Nephron progenitor cell (in vitro differentiated cells): ENCODE data around the gene NFATC1.

Source experiments
- DNase-seq: peaks from one replicate; pipeline ENCODE4 v3.0.0; 2021
- H3K27ac Mint-ChIP-seq: 2 replicates; pipeline ENCODE4 v1.8.0; 2021; ENCODE audit warnings: mild to moderate bottlenecking, moderate library complexity, mixed read lengths
- H3K27me3 Mint-ChIP-seq: 2 replicates; pipeline ENCODE4 v1.8.0; 2021; ENCODE audit warnings: mild to moderate bottlenecking, low read depth, mixed read lengths; ENCODE audit not compliant: poor library complexity
- H3K36me3 Mint-ChIP-seq: 2 replicates; pipeline ENCODE4 v1.8.0; 2021; ENCODE audit warnings: low read depth, mixed read lengths
- H3K4me1 Mint-ChIP-seq: 2 replicates; pipeline ENCODE4 v1.8.0; 2021; ENCODE audit warnings: mixed read lengths
- H3K4me3 Mint-ChIP-seq: 2 replicates; pipeline ENCODE4 v1.8.0; 2021; ENCODE audit warnings: mild to moderate bottlenecking, moderate library complexity, mixed read lengths
- H3K9me3 Mint-ChIP-seq: 2 replicates; pipeline ENCODE4 v1.8.0; 2021; ENCODE audit warnings: mild to moderate bottlenecking, moderate library complexity, mixed read lengths
- TF ChIP-seq, protein P1 (sequence below): fragments of 200-600 bp; sonication (generic); IDR thresholded peaks from 2 replicates; pipeline ENCODE4 v1.5.0; 2021; ENCODE audit warnings: antibody characterized with exemption

Gene NFATC1

DNA sequence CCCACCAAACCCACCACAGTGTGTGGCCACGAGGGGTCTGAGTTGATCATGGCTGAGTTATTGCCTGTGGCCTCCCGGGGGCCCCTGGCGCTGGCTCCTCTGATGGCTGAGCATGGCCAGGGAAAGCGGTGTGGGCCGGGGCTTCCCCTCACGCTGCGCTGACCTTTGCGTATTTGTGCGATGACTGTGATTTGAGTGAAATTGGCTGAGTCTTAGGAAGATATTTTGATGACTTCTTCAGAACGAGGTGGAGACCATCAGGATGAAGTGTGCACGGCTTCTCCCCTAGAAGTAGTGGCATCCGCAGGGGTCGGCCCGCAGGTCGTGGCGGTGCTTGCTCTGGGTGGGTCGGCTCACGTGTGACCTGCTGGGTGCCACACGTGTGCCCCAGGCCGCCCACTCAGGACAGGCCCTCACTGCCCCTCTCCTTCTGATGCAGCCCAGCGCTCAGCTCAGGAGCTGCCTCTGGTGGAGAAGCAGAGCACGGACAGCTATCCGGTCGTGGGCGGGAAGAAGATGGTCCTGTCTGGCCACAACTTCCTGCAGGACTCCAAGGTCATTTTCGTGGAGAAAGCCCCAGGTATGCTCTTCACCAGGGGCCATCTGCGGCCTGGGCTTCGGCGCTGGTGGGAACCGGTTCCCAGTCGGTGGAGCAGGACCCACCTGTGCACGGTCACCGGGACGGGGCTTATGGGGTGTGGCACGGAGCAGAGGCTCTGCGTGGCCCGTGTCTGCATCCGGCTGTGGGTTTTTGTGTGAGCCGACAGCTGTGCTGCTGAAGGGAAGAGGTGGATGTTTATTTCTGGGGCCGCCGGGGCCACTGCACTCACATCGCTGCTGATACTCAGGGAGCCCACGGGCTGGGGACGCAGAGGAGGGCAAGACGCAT lies 55.8 kb downstream of the NFATC1 start:
- TF ChIP-seq, protein P1, sequence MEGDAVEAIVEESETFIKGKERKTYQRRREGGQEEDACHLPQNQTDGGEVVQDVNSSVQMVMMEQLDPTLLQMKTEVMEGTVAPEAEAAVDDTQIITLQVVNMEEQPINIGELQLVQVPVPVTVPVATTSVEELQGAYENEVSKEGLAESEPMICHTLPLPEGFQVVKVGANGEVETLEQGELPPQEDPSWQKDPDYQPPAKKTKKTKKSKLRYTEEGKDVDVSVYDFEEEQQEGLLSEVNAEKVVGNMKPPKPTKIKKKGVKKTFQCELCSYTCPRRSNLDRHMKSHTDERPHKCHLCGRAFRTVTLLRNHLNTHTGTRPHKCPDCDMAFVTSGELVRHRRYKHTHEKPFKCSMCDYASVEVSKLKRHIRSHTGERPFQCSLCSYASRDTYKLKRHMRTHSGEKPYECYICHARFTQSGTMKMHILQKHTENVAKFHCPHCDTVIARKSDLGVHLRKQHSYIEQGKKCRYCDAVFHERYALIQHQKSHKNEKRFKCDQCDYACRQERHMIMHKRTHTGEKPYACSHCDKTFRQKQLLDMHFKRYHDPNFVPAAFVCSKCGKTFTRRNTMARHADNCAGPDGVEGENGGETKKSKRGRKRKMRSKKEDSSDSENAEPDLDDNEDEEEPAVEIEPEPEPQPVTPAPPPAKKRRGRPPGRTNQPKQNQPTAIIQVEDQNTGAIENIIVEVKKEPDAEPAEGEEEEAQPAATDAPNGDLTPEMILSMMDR: peak; percentile 15
- H3K27me3 Mint-ChIP-seq: no peaks in the 10 kb centered on the region
- H3K4me3 Mint-ChIP-seq: no peak overlapping the region
- H3K27ac Mint-ChIP-seq: no peak overlapping the region
- H3K36me3 Mint-ChIP-seq: no peaks in the 10 kb centered on the region
- no peaks in the 10 kb centered on the region for H3K9me3 Mint-ChIP-seq
- peaks cover 28% of the 10 kb centered on the region for H3K4me1 Mint-ChIP-seq
- no peak for DNase-seq

DNA sequence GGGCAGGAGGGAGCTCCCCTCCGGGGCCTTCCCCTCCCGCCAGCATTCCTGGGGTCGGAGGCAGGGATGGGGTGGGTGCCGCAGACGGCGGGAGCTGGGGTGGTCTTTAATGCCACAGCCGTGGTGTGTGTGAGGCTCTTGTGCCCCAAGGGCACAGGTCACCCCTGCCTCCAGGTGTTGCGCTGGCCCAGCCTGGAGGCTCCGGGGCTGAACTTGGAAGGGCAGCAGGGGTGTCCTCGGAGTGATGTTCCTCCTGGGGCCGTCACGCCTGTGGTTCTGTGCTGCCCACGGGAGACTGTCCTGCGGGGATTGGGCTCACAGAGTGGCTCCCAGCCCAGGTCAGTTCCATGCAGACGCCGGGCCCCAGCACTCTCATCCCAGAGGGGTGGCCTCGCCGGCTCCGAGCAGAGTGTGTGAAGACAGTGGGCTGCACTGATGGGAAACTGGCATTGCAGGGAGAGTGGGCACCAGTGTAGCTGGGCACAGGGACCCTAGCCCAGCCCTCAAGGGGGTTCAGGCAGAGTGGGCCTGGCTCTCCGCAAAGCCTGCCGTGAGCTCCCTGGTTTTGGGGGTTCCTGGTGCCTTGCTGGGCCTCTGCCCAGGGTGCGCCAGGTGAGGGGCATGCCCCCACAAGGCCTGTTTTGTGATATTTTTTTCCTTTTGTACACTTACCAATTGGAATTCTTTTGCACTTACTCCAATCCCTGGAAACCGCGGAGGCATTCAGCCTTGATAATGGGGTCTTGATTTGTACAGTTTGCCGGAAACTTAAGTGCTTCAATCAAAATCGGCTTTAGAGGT lies 56.7 kb downstream of the NFATC1 start:
- peaks cover 23% of the 10 kb centered on the region for H3K4me1 Mint-ChIP-seq
- no peak for DNase-seq
- TF ChIP-seq, protein P1: no peak
- no peak overlapping the region for H3K27ac Mint-ChIP-seq
- no peaks in the 10 kb centered on the region for H3K9me3 Mint-ChIP-seq
- no peak overlapping the region for H3K4me3 Mint-ChIP-seq
- H3K27me3 Mint-ChIP-seq: no peaks in the 10 kb centered on the region
- no peaks in the 10 kb centered on the region for H3K36me3 Mint-ChIP-seq

DNA sequence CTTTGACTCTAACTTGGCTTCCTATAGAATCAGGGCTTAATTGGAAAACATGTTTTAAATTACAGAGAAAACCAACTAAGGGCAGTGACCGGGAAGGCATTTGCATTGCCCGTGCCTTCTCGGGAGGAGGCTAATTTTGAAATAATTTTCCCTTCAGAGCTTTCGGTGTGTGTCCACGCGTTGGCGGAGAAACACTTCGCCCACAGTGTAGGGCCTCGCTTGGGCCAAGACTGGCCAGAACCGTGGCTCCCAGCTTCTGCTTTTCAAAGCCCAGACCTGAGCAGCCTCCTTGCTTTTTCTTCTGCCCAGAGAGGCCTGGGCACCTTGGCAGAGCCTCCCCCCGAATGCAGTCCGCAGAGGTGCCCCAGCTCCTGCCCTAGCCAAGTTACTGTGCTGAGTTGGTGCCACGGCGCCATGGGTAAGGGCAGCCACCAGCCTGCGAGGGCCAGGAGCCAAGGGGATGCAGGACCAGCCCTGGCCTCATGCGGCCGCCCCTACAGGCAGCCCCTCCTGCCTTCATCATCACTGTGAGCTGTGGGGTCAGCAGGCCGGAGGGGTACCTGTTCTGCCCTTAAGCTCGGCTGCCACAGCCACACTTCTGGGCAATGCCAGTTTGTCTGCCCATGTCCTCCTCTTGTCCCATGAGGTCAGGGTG lies 57.4 kb downstream of the NFATC1 start:
- peaks cover 18% of the 10 kb centered on the region for H3K4me1 Mint-ChIP-seq
- TF ChIP-seq, protein P1: no peak

DNA sequence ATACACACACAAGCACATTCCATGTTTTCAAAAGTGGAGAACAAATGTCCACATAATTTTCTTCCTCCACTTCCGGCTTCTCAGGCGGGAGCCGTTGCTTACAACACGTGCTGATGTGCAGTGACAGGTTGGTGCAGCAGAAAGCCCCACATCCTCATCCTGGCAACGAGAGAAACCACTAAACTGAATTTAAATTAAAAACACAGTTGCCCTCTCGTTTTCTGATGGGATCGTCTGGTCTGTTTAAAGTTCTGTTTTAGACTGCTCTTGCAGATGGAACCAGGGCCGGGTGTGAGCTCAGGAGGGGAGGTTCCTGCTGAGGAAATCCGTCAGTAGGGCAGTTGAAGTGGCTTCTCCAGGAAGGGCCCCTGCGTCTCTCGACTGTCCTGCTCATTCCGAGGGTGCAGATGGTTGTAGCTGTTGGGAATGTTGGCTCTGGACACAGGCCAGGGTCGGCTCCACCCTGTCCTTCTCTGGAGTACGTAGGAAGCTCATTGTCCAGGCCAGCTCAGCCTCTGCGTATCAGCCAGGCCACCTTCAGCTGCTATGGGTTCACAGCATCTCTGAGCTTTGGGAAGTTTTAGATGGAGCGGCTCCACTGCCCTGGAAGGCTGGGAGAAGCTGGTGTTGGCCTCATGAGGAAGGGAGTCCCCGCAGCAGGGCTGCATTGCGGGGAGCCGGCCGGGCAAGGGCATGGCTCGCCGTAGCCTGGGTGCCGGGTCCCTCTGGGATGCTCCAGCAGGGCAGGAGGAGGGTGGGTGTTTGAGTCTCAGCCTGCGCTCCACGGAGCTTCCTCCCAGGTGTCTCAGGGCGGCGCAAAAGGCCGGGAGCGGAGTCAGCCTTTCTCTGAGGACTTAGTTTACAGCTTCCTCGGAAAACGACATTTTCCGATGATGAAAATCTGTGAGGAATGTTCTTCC lies 58.3 kb downstream of the NFATC1 start:
- Mint-ChIP-seq H3K27ac (no peak overlapping the region), H3K36me3 (no peaks in the 10 kb centered on the region), H3K27me3 (no peaks in the 10 kb centered on the region), H3K9me3 (no peaks in the 10 kb centered on the region), H3K4me3 (no peak overlapping the region), H3K4me1 (peaks cover 17% of the 10 kb centered on the region)
- DNase-seq: no peak
- TF ChIP-seq, protein P1: no peak

More for the DNA sequence above, 57.4 kb downstream of the NFATC1 start:
- Mint-ChIP-seq H3K4me3 (no peak overlapping the region), H3K27ac (no peak overlapping the region), H3K36me3 (no peaks in the 10 kb centered on the region), H3K27me3 (no peaks in the 10 kb centered on the region), H3K9me3 (no peaks in the 10 kb centered on the region)
- no peak for DNase-seq

DNA sequence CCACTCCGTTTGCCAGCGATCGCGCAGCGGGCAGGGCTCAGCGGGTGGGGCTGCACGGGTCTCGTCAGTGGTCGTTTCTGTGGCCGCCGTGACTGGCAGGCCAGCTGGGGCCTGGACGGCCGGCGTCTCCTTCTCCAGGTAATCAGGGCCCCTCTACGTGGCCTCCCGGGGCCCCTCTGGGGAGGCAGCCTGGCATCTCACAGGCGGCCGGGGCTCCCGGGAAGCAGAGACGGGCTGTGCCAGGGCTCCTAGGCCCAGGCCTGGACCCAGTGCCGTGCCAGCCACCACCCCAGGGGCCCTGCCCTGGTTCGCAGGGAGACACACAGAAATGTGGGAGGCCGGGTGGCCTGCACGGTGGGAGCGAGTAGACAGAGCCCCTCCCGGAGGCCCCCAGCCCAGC lies 59.5 kb downstream of the NFATC1 start:
- H3K9me3 Mint-ChIP-seq: no peaks in the 10 kb centered on the region
- H3K36me3 Mint-ChIP-seq: no peaks in the 10 kb centered on the region
- no peak overlapping the region for H3K27ac Mint-ChIP-seq
- peaks cover 21% of the 10 kb centered on the region for H3K4me1 Mint-ChIP-seq
- no peak for DNase-seq
- TF ChIP-seq, protein P1: no peak
- no peak overlapping the region for H3K4me3 Mint-ChIP-seq
- H3K27me3 Mint-ChIP-seq: no peaks in the 10 kb centered on the region
